ENCODE results near the gene RGS2.

The RGS2 gene

DNA sequence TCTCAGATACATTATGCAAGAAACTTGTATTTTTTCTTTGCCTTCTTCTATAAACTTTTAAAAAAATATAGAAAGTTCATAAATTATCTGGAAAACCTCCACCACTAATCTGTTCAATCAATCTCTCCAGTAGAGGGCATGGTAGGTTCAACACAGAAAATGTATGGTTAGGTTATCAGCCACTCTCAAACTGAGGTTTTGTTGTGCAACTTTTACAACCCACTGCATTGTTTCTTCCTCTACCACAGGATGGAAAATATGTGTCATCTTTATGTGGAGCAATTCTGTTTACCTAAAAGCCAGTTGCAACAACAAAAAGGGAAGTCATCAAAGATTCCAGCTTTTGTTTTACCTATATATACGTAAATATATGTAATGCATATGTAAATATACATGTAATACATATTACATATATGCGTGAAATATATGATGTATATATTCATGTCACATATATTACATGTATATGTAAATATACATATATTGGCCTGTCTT lies 3.0 kb upstream of the RGS2 start:
- in situ Hi-C loops (cut with HindIII; ENCODE audit: low pct_ligation_motif_present, low sequenced_read_pairs): loop anchor here (25.0 kb wide), 1 partner anchor 206 kb away; no protein-coding TSS in a partner anchor
- peaks cover under 1% of the 10 kb centered on the region for H3K36me3 ChIP-seq (replicated peaks)
- no peak overlapping the region for H3K4me3 ChIP-seq (ENCODE audit: low read depth, low read length)
- H3K27me3 ChIP-seq (replicated peaks): no peaks in the 10 kb centered on the region
- no peak overlapping the region for H3K27ac ChIP-seq
- TF ChIP-seq, protein P1, sequence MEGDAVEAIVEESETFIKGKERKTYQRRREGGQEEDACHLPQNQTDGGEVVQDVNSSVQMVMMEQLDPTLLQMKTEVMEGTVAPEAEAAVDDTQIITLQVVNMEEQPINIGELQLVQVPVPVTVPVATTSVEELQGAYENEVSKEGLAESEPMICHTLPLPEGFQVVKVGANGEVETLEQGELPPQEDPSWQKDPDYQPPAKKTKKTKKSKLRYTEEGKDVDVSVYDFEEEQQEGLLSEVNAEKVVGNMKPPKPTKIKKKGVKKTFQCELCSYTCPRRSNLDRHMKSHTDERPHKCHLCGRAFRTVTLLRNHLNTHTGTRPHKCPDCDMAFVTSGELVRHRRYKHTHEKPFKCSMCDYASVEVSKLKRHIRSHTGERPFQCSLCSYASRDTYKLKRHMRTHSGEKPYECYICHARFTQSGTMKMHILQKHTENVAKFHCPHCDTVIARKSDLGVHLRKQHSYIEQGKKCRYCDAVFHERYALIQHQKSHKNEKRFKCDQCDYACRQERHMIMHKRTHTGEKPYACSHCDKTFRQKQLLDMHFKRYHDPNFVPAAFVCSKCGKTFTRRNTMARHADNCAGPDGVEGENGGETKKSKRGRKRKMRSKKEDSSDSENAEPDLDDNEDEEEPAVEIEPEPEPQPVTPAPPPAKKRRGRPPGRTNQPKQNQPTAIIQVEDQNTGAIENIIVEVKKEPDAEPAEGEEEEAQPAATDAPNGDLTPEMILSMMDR (IDR thresholded peaks at IDR 0.05; ENCODE audit: low read depth, low read length, missing control alignments): peak; percentile 58
- DNase-seq: peak; percentile 87

DNA sequence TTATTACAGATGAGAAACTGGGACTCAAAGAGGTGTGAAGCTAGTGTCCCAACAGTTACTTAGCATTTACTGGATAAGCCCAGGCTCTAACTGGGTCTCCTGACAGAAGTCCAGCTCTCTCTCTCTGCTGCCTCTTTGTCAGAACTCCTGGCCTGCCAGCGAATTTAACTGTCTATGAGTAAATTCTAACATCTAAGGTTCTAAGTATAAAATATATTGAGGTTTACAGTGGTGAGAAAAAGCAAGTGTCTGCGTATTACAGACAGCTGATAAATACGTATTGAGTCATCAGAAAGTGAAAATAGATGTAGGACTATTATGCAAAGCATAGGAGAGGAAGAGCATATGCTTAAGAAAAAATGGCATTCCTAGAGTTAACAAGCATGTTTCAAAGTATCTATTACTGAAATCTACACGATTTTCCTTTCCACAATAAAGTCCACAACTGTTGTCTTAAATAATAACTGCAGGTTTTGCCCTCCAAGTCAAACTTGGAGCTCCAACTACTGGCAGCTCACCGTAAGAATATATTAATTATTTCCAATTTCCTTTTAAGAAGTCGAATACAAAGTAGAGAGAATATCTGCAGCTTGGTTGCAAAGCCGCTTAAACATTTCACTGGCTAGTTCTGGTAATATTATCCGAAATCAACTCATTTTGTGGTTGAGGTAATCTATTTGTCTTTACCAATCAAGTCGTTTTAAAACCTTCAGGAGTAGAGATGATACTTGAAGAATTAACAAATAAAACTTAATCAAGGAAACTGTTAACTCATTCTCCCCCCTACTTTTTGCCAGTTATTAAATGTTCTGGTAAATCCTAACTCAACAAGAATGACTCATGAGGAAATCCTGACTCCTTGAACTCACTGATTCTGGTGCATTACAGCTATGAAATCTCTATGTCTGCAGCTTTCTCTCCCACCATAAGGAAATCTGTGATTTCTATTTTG lies 1.4 kb upstream of the RGS2 start:
- Histone ChIP-seq H3K27me3 (replicated peaks) (no peaks in the 10 kb centered on the region), H3K36me3 (replicated peaks) (peaks cover 9% of the 10 kb centered on the region), H3K4me3 (ENCODE audit: low read depth, low read length) (peak overlapping the region; percentile 91), H3K27ac (peak overlapping the region; percentile 82)
- TF ChIP-seq, protein P1 (IDR thresholded peaks at IDR 0.05; ENCODE audit: low read depth, low read length, missing control alignments): peak; percentile 9
- in situ Hi-C loops (cut with HindIII; ENCODE audit: low pct_ligation_motif_present, low sequenced_read_pairs): loop anchor here (25.0 kb wide), 1 partner anchor 205 kb away; no protein-coding TSS in a partner anchor
- peak; percentile 36 for DNase-seq

GRCh38 chr1:192808163-192808517 lies 699 bp upstream of the RGS2 start:
- peak overlapping the region; percentile 91 for H3K4me3 ChIP-seq (ENCODE audit: low read depth, low read length)
- H3K36me3 ChIP-seq (replicated peaks): peaks cover 9% of the 10 kb centered on the region
- H3K27me3 ChIP-seq (replicated peaks): no peaks in the 10 kb centered on the region
- TF ChIP-seq, protein P1 (IDR thresholded peaks at IDR 0.05; ENCODE audit: low read depth, low read length, missing control alignments): no peak
- no peak for DNase-seq
- H3K27ac ChIP-seq: peak overlapping the region; percentile 82
- in situ Hi-C loops (cut with HindIII; ENCODE audit: low pct_ligation_motif_present, low sequenced_read_pairs): loop anchor here (25.0 kb wide), 1 partner anchor 204 kb away; no protein-coding TSS in a partner anchor

- peak overlapping the region; percentile 82 for H3K27ac ChIP-seq
- H3K36me3 ChIP-seq (replicated peaks): peaks cover 9% of the 10 kb centered on the region
- in situ Hi-C loops (cut with HindIII; ENCODE audit: low pct_ligation_motif_present, low sequenced_read_pairs): loop anchor here (25.0 kb wide), 1 partner anchor 203 kb away; no protein-coding TSS in a partner anchor
- H3K27me3 ChIP-seq (replicated peaks): no peaks in the 10 kb centered on the region
- peak overlapping the region; percentile 91 for H3K4me3 ChIP-seq (ENCODE audit: low read depth, low read length)
- TF ChIP-seq, protein P1 (IDR thresholded peaks at IDR 0.05; ENCODE audit: low read depth, low read length, missing control alignments): no peak
- DNase-seq: peak; percentile 55
Measured at GRCh38 chr1:192809307-192810252, 741 bp downstream of the RGS2 start.

DNA sequence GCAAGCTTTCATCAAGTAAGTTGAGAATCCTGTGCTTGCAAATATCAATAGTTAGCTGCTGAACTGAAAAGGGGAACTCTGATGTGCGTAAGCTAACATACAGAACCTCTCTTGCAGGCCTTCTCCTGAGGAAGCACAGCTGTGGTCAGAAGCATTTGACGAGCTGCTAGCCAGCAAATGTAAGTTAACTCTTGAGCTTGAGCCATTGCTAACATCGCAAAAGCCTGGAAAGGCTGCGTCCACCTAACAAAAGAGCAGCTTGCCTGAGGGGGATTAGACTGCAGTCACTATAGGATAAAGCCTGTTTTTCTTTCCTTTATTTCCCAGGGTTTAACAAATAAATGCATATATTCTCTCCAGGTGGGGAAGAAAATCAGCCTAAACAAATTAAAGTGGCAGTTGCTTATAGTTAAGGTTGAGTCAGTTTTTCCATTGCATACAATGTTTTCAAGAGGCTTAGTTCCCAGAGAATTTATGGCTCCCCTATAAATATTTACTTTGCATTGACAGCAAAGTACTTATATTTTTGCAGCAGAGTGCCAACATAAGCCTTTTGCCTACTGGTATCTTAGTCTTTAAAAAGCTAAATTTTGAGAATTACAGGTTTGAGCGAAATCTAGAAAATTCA lies 1.5 kb downstream of the RGS2 start:
- in situ Hi-C loops (cut with HindIII; ENCODE audit: low pct_ligation_motif_present, low sequenced_read_pairs): loop anchor here (25.0 kb wide), 1 partner anchor 202 kb away; no protein-coding TSS in a partner anchor
- peak overlapping the region; percentile 91 for H3K4me3 ChIP-seq (ENCODE audit: low read depth, low read length)
- H3K27me3 ChIP-seq (replicated peaks): no peaks in the 10 kb centered on the region
- H3K36me3 ChIP-seq (replicated peaks): peaks cover 9% of the 10 kb centered on the region
- TF ChIP-seq, protein P1 (IDR thresholded peaks at IDR 0.05; ENCODE audit: low read depth, low read length, missing control alignments): no peak
- H3K27ac ChIP-seq: no peak overlapping the region
- no peak for DNase-seq
